ENCODE data around the gene ATP10A.

The ATP10A gene

GRCh38 chr15:25707656-25708365 lies 155.3 kb downstream of the ATP10A start:
- TF ChIP-seq CTCF (conservative IDR thresholded peaks at IDR 0.05; ENCODE audit: low read depth): no peak
- ChIA-PET POLR2A (ENCODE audit: low non-redundant PET) (no interaction called here), CTCF (interaction anchor here (0.7 kb wide), 1 partner anchor 15 kb away, joined by 3 read pairs; no protein-coding TSS in a partner anchor)
- no peak overlapping the region for H3K27ac ChIP-seq
- DNase-seq (ENCODE audit: low spot score): no peak

GRCh38 chr15:25706176-25706955 lies 156.8 kb downstream of the ATP10A start:
- ChIA-PET CTCF (no interaction called here), POLR2A (ENCODE audit: low non-redundant PET) (no interaction called here)
- no peak for TF ChIP-seq CTCF (conservative IDR thresholded peaks at IDR 0.05; ENCODE audit: low read depth)
- H3K27ac ChIP-seq: no peak overlapping the region
- DNase-seq (ENCODE audit: low spot score): no peak

GRCh38 chr15:25705433-25706115 lies 157.6 kb downstream of the ATP10A start:
- no peak overlapping the region for H3K27ac ChIP-seq
- CTCF ChIA-PET: interaction anchor here (0.5 kb wide), 1 partner anchor 879 kb away, joined by 3 read pairs; no protein-coding TSS in a partner anchor
- TF ChIP-seq CTCF (conservative IDR thresholded peaks at IDR 0.05; ENCODE audit: low read depth): no peak
- POLR2A ChIA-PET (ENCODE audit: low non-redundant PET): no interaction called here
- DNase-seq (ENCODE audit: low spot score): no peak

GRCh38 chr15:25703726-25704125 lies 159.4 kb downstream of the ATP10A start:
- CTCF ChIA-PET: no interaction called here
- H3K27ac ChIP-seq: no peak overlapping the region
- POLR2A ChIA-PET (ENCODE audit: low non-redundant PET): no interaction called here
- DNase-seq (ENCODE audit: low spot score): no peak
- no peak for TF ChIP-seq CTCF (conservative IDR thresholded peaks at IDR 0.05; ENCODE audit: low read depth)

- ChIA-PET CTCF (no interaction called here), POLR2A (ENCODE audit: low non-redundant PET) (no interaction called here)
- H3K27ac ChIP-seq: no peak overlapping the region
- no peak for TF ChIP-seq CTCF (conservative IDR thresholded peaks at IDR 0.05; ENCODE audit: low read depth)
- no peak for DNase-seq (ENCODE audit: low spot score)
Observed at GRCh38 chr15:25701721-25702465, 161.2 kb downstream of the ATP10A start.

GRCh38 chr15:25700916-25701315 lies 162.2 kb downstream of the ATP10A start:
- H3K27ac ChIP-seq: no peak overlapping the region
- TF ChIP-seq CTCF (conservative IDR thresholded peaks at IDR 0.05; ENCODE audit: low read depth): no peak
- no peak for DNase-seq (ENCODE audit: low spot score)
- CTCF ChIA-PET: no interaction called here
- POLR2A ChIA-PET (ENCODE audit: low non-redundant PET): no interaction called here
